ENCODE data around the gene SCARB1. TPM values are rescaled to one million over a fixed set of nuclear protein-coding genes. Genes with fewer than 3 reads are reported as not detected.

Gene SCARB1
- total RNA-seq, 2 donors from 2014 or later: 44.9 to 83.1 TPM

- H3K27ac ChIP-seq: peak overlapping the region; percentile 23
- no peaks in the 10 kb centered on the region for H3K4me1 ChIP-seq
- H3K27me3 ChIP-seq: no peaks in the 10 kb centered on the region
- TF ChIP-seq CTCF (IDR thresholded peaks at IDR 0.05): no peak
- no peaks in the 10 kb centered on the region for H3K36me3 ChIP-seq
- no peak overlapping the region for H3K4me3 ChIP-seq
- no peak overlapping the region for H3K9ac ChIP-seq (ENCODE audit: low read depth in 2 of 2, low read length in 2 of 2)
- DNase-seq: no peak
- intact Hi-C loops (cut with DNase I): no loop called here
- H3K9me3 ChIP-seq: no peaks in the 10 kb centered on the region
Observed at GRCh38 chr12:124756166-124756565, 107.5 kb downstream of the SCARB1 start.

GRCh38 chr12:124755801-124756148, 107.9 kb downstream of the SCARB1 start:
- Histone ChIP-seq H3K4me3 (no peak overlapping the region), H3K36me3 (no peaks in the 10 kb centered on the region), H3K27ac (peak overlapping the region; percentile 23), H3K9me3 (no peaks in the 10 kb centered on the region), H3K27me3 (no peaks in the 10 kb centered on the region), H3K9ac (ENCODE audit: low read depth in 2 of 2, low read length in 2 of 2) (peak overlapping the region; percentile 27 to 61), H3K4me1 (no peaks in the 10 kb centered on the region)
- TF ChIP-seq CTCF (IDR thresholded peaks at IDR 0.05): no peak
- intact Hi-C loops (cut with DNase I): no loop called here
- no peak for DNase-seq

GRCh38 chr12:124754949-124755800, 108.5 kb downstream of the SCARB1 start:
- H3K9ac ChIP-seq (ENCODE audit: low read depth in 2 of 2, low read length in 2 of 2): peak overlapping the region; percentile 27 to 61
- H3K27ac ChIP-seq: peak overlapping the region; percentile 23
- TF ChIP-seq CTCF (IDR thresholded peaks at IDR 0.05): no peak
- no peaks in the 10 kb centered on the region for H3K36me3 ChIP-seq
- no peaks in the 10 kb centered on the region for H3K27me3 ChIP-seq
- H3K4me3 ChIP-seq: no peak overlapping the region
- no peaks in the 10 kb centered on the region for H3K9me3 ChIP-seq
- DNase-seq: peak; percentile 65
- no peaks in the 10 kb centered on the region for H3K4me1 ChIP-seq
- intact Hi-C loops (cut with DNase I): loop anchor here (5.0 kb wide), 1 partner anchor 188 kb away; the partner anchor contains the start of gene NCOR2

- Histone ChIP-seq H3K9me3 (no peaks in the 10 kb centered on the region), H3K4me3 (no peak overlapping the region), H3K27ac (peak overlapping the region; percentile 23), H3K9ac (ENCODE audit: low read depth in 2 of 2, low read length in 2 of 2) (peak overlapping the region in 1 of 2 donors; percentile 41), H3K27me3 (no peaks in the 10 kb centered on the region), H3K36me3 (no peaks in the 10 kb centered on the region), H3K4me1 (no peaks in the 10 kb centered on the region)
- TF ChIP-seq CTCF (IDR thresholded peaks at IDR 0.05): no peak
- DNase-seq: no peak
- intact Hi-C loops (cut with DNase I): loop anchor here (5.0 kb wide), 1 partner anchor 187 kb away; the partner anchor contains the start of gene NCOR2
Observed at GRCh38 chr12:124754491-124754890, 109.2 kb downstream of the SCARB1 start.

- H3K27me3 ChIP-seq: no peaks in the 10 kb centered on the region
- H3K9me3 ChIP-seq: no peaks in the 10 kb centered on the region
- no peak for DNase-seq
- TF ChIP-seq CTCF (IDR thresholded peaks at IDR 0.05): no peak
- intact Hi-C loops (cut with DNase I): loop anchor here (5.0 kb wide), 1 partner anchor 187 kb away; the partner anchor contains the start of gene NCOR2
- no peak overlapping the region for H3K27ac ChIP-seq
- no peaks in the 10 kb centered on the region for H3K4me1 ChIP-seq
- no peak overlapping the region for H3K4me3 ChIP-seq
- no peaks in the 10 kb centered on the region for H3K36me3 ChIP-seq
- H3K9ac ChIP-seq (ENCODE audit: low read depth in 2 of 2, low read length in 2 of 2): no peak overlapping the region
Observed at GRCh38 chr12:124753993-124754392, 109.7 kb downstream of the SCARB1 start.
